GM06990 (cell line): Measurements from ENCODE around the gene WDR64.

Experiments used
- DNase-seq: peaks from one replicate; pipeline ENCODE4 v3.0.0-alpha.2; 2011; ENCODE audit not compliant: insufficient read length; ENCODE audit errors: extremely low read depth
- H3K27me3 ChIP-seq: replicated peaks from 2 replicates; pipeline ENCODE4 v1.6.0; 2011; ENCODE audit warnings: low read length; ENCODE audit not compliant: control insufficient read depth, insufficient read depth
- H3K36me3 ChIP-seq: 2 replicates; pipeline ENCODE4 v1.5.1; 2011; ENCODE audit warnings: low read length; ENCODE audit not compliant: control insufficient read depth, insufficient read depth
- H3K4me3 ChIP-seq: replicated peaks from 2 replicates; pipeline ENCODE4 v1.5.1; 2011; ENCODE audit warnings: low read depth, mild to moderate bottlenecking, control low read depth, low read length
- TF ChIP-seq, protein P1 (sequence below): IDR thresholded peaks from 2 replicates; pipeline ENCODE4 v1.5.1; 2011; ENCODE audit warnings: low read length, control low read depth, mild to moderate bottlenecking, inconsistent platforms; ENCODE audit not compliant: insufficient read depth, poor library complexity, severe bottlenecking

Gene WDR64

DNA sequence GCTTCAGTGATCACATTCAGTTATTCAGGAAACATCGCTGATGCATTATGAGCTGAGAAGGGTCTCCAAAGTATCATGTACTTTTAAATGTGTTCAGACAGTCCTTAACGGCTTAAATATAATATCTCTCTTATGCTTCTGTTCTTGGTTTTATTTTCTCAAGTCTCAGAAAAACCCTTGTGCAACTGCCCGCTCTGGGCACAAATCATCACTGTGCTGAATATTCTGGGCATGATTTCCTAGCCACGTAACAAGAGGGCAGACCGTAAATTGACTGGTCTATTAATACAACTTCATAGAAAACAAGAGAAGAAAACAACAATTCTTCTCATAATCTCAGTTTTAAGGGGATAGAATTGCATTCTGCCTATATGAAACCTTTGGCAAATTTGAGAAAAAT, 99.4 kb downstream of the WDR64 start:
- no peak for DNase-seq
- H3K4me3 ChIP-seq = no peak overlapping the region
- H3K36me3 ChIP-seq = no peaks in the 10 kb centered on the region
- TF ChIP-seq, protein P1, sequence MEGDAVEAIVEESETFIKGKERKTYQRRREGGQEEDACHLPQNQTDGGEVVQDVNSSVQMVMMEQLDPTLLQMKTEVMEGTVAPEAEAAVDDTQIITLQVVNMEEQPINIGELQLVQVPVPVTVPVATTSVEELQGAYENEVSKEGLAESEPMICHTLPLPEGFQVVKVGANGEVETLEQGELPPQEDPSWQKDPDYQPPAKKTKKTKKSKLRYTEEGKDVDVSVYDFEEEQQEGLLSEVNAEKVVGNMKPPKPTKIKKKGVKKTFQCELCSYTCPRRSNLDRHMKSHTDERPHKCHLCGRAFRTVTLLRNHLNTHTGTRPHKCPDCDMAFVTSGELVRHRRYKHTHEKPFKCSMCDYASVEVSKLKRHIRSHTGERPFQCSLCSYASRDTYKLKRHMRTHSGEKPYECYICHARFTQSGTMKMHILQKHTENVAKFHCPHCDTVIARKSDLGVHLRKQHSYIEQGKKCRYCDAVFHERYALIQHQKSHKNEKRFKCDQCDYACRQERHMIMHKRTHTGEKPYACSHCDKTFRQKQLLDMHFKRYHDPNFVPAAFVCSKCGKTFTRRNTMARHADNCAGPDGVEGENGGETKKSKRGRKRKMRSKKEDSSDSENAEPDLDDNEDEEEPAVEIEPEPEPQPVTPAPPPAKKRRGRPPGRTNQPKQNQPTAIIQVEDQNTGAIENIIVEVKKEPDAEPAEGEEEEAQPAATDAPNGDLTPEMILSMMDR = no peak
- H3K27me3 ChIP-seq = no peaks in the 10 kb centered on the region

DNA sequence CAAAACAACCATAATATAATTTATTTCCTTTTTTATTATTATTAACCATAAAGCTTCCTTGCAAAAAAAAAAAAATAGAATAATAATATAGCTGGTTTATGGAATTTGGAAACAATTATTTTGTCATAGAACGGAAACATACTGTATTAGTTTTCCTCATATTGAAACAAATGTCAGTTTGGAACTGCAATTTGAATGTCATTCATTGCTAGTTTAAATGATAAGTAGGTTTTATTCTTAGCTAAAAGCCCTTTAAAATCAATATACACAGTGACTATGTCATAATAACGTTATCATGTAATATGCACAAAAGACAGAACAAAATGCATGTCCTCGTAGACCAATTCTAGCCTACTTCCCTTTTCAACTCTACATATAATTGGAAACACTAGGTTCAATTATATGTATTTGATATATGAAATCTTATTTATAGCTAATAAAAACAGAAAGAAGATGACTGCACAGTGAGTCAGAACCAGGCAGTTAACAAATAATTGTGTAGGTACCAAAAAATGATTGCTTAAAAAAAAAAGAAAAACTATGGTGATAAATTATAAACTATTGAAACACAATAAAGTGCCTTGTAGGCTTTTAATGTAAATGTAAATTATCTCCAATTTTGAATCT, 110.7 kb downstream of the WDR64 start:
- TF ChIP-seq, protein P1 = no peak
- no peak for DNase-seq
- H3K4me3 ChIP-seq = no peak overlapping the region

DNA sequence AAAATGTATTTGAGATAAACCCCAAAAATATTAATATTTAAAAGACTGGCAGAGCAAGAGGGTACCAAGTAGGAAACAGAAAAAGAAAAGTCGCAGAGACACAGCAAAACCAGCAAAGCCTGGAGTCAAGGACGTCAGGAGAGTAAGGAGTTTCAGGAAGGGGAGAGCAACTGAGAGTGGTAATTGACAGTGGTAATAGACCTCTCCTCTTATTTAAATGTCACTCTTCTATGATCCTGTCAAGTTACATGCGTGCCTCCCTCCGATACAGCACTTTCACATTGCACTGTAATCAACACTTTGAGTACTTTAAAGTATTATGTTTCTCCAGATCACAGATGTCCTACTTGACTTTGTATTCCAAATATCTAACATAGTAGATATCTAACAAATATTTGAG, 113.3 kb downstream of the WDR64 start:
- TF ChIP-seq, protein P1 = no peak
- H3K27me3 ChIP-seq = no peaks in the 10 kb centered on the region
- no peaks in the 10 kb centered on the region for H3K36me3 ChIP-seq
- H3K4me3 ChIP-seq = no peak overlapping the region
- no peak for DNase-seq

More for the DNA sequence above, 110.7 kb downstream of the WDR64 start:
- Histone ChIP-seq H3K36me3 (no peaks in the 10 kb centered on the region), H3K27me3 (no peaks in the 10 kb centered on the region)

DNA sequence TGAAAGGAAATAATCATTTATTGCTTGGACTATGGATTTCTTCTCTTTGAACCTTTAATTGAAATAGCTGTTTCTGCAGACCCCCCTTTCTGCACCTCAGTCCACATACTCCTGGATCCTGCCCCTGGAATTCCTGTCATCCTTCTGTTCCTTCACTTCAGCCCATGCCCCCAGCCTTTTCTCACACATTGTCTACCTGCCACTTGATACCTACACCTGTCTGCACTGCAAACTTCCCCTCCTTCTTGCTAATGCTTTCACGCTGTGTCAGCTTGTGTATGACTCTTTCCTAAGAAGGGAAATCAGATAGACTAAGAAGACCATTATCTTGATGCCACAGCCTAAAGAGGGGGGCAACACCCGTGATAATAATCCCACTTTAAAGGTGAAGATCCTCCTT, 115.7 kb downstream of the WDR64 start:
- H3K27me3 ChIP-seq = no peaks in the 10 kb centered on the region
- H3K4me3 ChIP-seq = no peak overlapping the region
- H3K36me3 ChIP-seq = no peaks in the 10 kb centered on the region
- TF ChIP-seq, protein P1 = no peak
- no peak for DNase-seq

DNA sequence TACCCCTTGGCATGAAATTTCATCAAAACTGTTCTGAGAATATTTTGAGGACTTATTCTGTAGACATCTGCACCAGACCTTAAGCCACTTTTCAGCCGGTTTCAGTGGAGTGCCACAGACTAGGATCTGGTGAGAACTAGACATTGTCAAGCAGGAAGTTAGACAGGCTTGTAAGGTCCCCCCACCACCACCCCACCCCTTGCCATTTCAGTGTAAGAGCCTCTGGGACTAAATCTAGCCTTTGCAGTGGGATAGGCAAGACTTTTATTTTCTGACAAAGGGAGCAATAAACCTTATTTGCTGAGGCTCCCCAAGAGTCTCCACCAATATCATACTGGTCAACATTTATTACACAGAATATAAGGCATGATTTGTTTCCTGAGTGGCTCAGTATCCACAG, 118.0 kb downstream of the WDR64 start:
- H3K4me3 ChIP-seq = no peak overlapping the region
- no peak for DNase-seq
- no peaks in the 10 kb centered on the region for H3K36me3 ChIP-seq
- TF ChIP-seq, protein P1 = no peak
- no peaks in the 10 kb centered on the region for H3K27me3 ChIP-seq

DNA sequence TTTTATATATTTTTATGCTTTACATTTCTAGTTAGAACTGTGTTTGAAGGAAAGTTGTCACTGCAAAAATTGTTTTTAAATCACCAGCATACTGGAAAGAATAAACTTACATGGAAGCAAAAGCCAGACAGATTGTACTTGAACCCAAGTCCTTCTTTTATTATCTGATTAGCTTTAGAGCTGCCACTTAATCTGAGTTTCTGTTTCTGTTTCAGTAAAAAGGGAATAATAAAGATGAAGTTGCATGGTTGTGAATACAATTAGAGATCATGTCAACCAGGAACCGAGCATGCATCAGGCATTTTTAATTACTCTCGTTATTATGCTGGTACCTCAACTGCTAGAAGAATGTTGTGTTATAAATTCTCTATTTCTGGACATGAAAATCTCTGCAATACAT, 119.0 kb downstream of the WDR64 start:
- TF ChIP-seq, protein P1 = no peak
- no peaks in the 10 kb centered on the region for H3K27me3 ChIP-seq

More for the DNA sequence above, 119.0 kb downstream of the WDR64 start:
- H3K36me3 ChIP-seq = no peaks in the 10 kb centered on the region
- H3K4me3 ChIP-seq = no peak overlapping the region
- no peak for DNase-seq
